Islet of Langerhans (tissue), 1 donor: ENCODE data around the gene TMEM117.
A peak's percentile ranks its signal among the peaks of the same experiment; 100 is the strongest.

Experiments
- FAIRE-seq: peaks from one replicate; lab custom pipeline; 2011; peaks lifted over from hg19 to GRCh38; lab: Jason Lieb, UNC

Gene TMEM117

GRCh38 chr12:43964033-43964432 lies 128.2 kb downstream of the TMEM117 start:
- no peak for FAIRE-seq

- FAIRE-seq = no peak
These were observed 129.1 kb downstream of the TMEM117 start for GRCh38 chr12:43964961-43965360.

- FAIRE-seq = no peak
These were observed 130.0 kb downstream of the TMEM117 start for GRCh38 chr12:43965899-43966298.

- FAIRE-seq = no peak
These were observed 132.9 kb downstream of the TMEM117 start for GRCh38 chr12:43968736-43969135.

- FAIRE-seq = no peak
These were observed 134.0 kb downstream of the TMEM117 start for GRCh38 chr12:43969882-43970281.

- FAIRE-seq = no peak
These were observed 137.5 kb downstream of the TMEM117 start for GRCh38 chr12:43973385-43973784.

GRCh38 chr12:43973993-43974392 lies 138.1 kb downstream of the TMEM117 start:
- FAIRE-seq = no peak

GRCh38 chr12:43976027-43976426 lies 140.1 kb downstream of the TMEM117 start:
- FAIRE-seq = no peak

- no peak for FAIRE-seq
These were observed 142.7 kb downstream of the TMEM117 start for GRCh38 chr12:43978556-43978955.

- FAIRE-seq = no peak
These were observed 143.6 kb downstream of the TMEM117 start for GRCh38 chr12:43979450-43979849.

GRCh38 chr12:43980627-43981191 lies 144.8 kb downstream of the TMEM117 start:
- FAIRE-seq = no peak

GRCh38 chr12:43981726-43982125 lies 145.8 kb downstream of the TMEM117 start:
- no peak for FAIRE-seq

- no peak for FAIRE-seq
These were observed 146.7 kb downstream of the TMEM117 start for GRCh38 chr12:43982544-43982943.

GRCh38 chr12:43988838-43989560 lies 153.1 kb downstream of the TMEM117 start:
- FAIRE-seq = no peak

- FAIRE-seq = no peak
These were observed 157.0 kb downstream of the TMEM117 start for GRCh38 chr12:43992856-43993255.

GRCh38 chr12:44000309-44000952 lies 164.6 kb downstream of the TMEM117 start:
- no peak for FAIRE-seq

- FAIRE-seq = no peak
These were observed 166.7 kb downstream of the TMEM117 start for GRCh38 chr12:44002607-44003006.

GRCh38 chr12:44003721-44004120 lies 167.8 kb downstream of the TMEM117 start:
- FAIRE-seq = no peak

GRCh38 chr12:44015333-44015941 lies 179.6 kb downstream of the TMEM117 start:
- peak; percentile 97 for FAIRE-seq

- FAIRE-seq = no peak
These were observed 181.3 kb downstream of the TMEM117 start for GRCh38 chr12:44017216-44017615.

GRCh38 chr12:44019118-44019517 lies 183.2 kb downstream of the TMEM117 start:
- FAIRE-seq = no peak

GRCh38 chr12:44020555-44020954 lies 184.7 kb downstream of the TMEM117 start:
- FAIRE-seq = no peak

- no peak for FAIRE-seq
These were observed 185.6 kb downstream of the TMEM117 start for GRCh38 chr12:44021471-44021971.
